IMR-90 (cell line): Measurements from ENCODE around the gene CAMKMT. TPM values are rescaled to one million over a fixed set of nuclear protein-coding genes. Genes with fewer than 3 reads are reported as not detected.

ENCODE experiments used
- ATAC-seq: fragments of 200-7000 bp; cut with Tn5 transposase; 2 replicates; pipeline ENCODE4 v1.9.1; 2020; ENCODE audit warnings: low read depth, mild to moderate bottlenecking, moderate library complexity
- BruUV-seq: library from RNA; stranded (reverse); fragments of 400-500 nt; replicated peaks from 2 replicates; lab custom pipeline; 2021; lab: Mats Ljungman, UMichigan
- CTCF ChIA-PET: fragments of 300-600 bp; formaldehyde crosslinking; extraction: SDS; loops from one replicate; lab custom pipeline; 2021; ENCODE audit warnings: antibody characterized with exemption; lab: Yijun Ruan, JAX
- POLR2A ChIA-PET: fragments of 300-600 bp; sonication (Branson Sonifier 250); formaldehyde crosslinking; loops from one replicate; lab custom pipeline; 2022; ENCODE audit warnings: antibody characterized with exemption; ENCODE audit not compliant: unreplicated experiment; lab: Charles Lee
- DNase-seq: peaks from one replicate; pipeline ENCODE4 v3.0.0; 2013
- H2AFZ ChIP-seq: replicated peaks from 2 replicates; pipeline ENCODE3; 2013; ENCODE audit warnings: low read length, mild to moderate bottlenecking; ENCODE audit not compliant: poor library complexity
- H2AK5ac ChIP-seq: 2 replicates; pipeline ENCODE4 v1.6.1; 2013; ENCODE audit warnings: low read depth, low read length, inconsistent platforms
- H2AK9ac ChIP-seq: replicated peaks from 2 replicates; pipeline ENCODE3; 2013; ENCODE audit warnings: mild to moderate bottlenecking, low read depth, low read length, moderate library complexity; ENCODE audit not compliant: poor library complexity
- H2BK120ac ChIP-seq: 2 replicates; pipeline ENCODE4 v1.6.1; 2013; ENCODE audit warnings: low read depth, low read length, inconsistent platforms
- H2BK15ac ChIP-seq: 3 replicates; pipeline ENCODE4 v1.6.1; 2013; ENCODE audit warnings: low read depth, low read length, inconsistent platforms
- H2BK20ac ChIP-seq: 2 replicates; pipeline ENCODE4 v1.6.1; 2013; ENCODE audit warnings: low read depth, mild to moderate bottlenecking, inconsistent platforms, low read length, moderate library complexity
- H2BK5ac ChIP-seq: 2 replicates; pipeline ENCODE4 v1.6.1; 2013; ENCODE audit warnings: mild to moderate bottlenecking, low read depth, low read length, inconsistent platforms; ENCODE audit not compliant: poor library complexity, severe bottlenecking
- H3K14ac ChIP-seq: replicated peaks from 2 replicates; pipeline ENCODE4 v1.6.1; 2013; ENCODE audit warnings: low read depth, low read length, inconsistent platforms
- H3K18ac ChIP-seq: 2 replicates; pipeline ENCODE4 v1.6.1; 2013; ENCODE audit warnings: low read depth, low read length, control low read depth
- H3K23ac ChIP-seq: 2 replicates; pipeline ENCODE4 v1.6.1; 2013; ENCODE audit warnings: low read depth, low read length, inconsistent platforms
- H3K27ac ChIP-seq: 2 replicates; pipeline ENCODE4 v1.5.1; 2013; ENCODE audit warnings: mild to moderate bottlenecking, control low read depth, low read length; ENCODE audit not compliant: insufficient read depth
- H3K27me3 ChIP-seq: 2 replicates; pipeline ENCODE4 v1.6.1; 2013; ENCODE audit warnings: low read length; ENCODE audit not compliant: control insufficient read depth, insufficient read depth
- H3K36me3 ChIP-seq: 2 replicates; pipeline ENCODE4 v1.6.1; 2013; ENCODE audit warnings: low read length, mixed read lengths; ENCODE audit not compliant: control insufficient read depth, insufficient read depth
- H3K4ac ChIP-seq: 2 replicates; pipeline ENCODE4 v1.6.1; 2013; ENCODE audit warnings: low read depth, low read length, inconsistent platforms
- H3K4me1 ChIP-seq: 2 replicates; pipeline ENCODE4 v1.6.1; 2013; ENCODE audit warnings: low read length, mixed read lengths; ENCODE audit not compliant: control insufficient read depth, insufficient read depth
- H3K4me2 ChIP-seq: 2 replicates; pipeline ENCODE4 v1.6.1; 2013; ENCODE audit warnings: low read depth, mild to moderate bottlenecking, control low read depth, low read length, moderate library complexity
- H3K4me3 ChIP-seq: 2 replicates; pipeline ENCODE4 v1.5.1; 2013; ENCODE audit warnings: low read depth, mild to moderate bottlenecking, control low read depth, low read length, moderate library complexity; ENCODE audit not compliant: insufficient read depth
- H3K56ac ChIP-seq: 2 replicates; pipeline ENCODE4 v1.6.1; 2013; ENCODE audit warnings: low read length, inconsistent platforms; ENCODE audit not compliant: insufficient read depth; ENCODE audit errors: extremely low read depth
- H3K79me1 ChIP-seq, 2 experiments: 2 replicates each; pipeline ENCODE4 v1.6.1; 2013; ENCODE audit warnings: low read length in 2 of 2, inconsistent platforms in 1 of 2, low read depth in 1 of 2
- H3K9ac ChIP-seq: 2 replicates; pipeline ENCODE4 v1.6.1; 2013; ENCODE audit warnings: low read depth, low read length, control low read depth
- H3K9me1 ChIP-seq: 2 replicates; pipeline ENCODE4 v1.6.1; 2013; ENCODE audit warnings: low read length, inconsistent platforms; ENCODE audit not compliant: insufficient read depth
- H3K9me3 ChIP-seq: 2 replicates; pipeline ENCODE4 v1.6.1; 2013; ENCODE audit warnings: low read length; ENCODE audit not compliant: control insufficient read depth, insufficient read depth
- H4K20me1 ChIP-seq: 2 replicates; pipeline ENCODE4 v1.6.1; 2013; ENCODE audit warnings: low read length, inconsistent platforms; ENCODE audit not compliant: insufficient read depth
- H4K5ac ChIP-seq: 2 replicates; pipeline ENCODE4 v1.6.1; 2013; ENCODE audit warnings: mild to moderate bottlenecking, low read depth, low read length, control low read depth
- H4K8ac ChIP-seq, 2 experiments: 2 replicates each; pipeline ENCODE4 v1.6.1; 2013; ENCODE audit warnings: low read depth in 2 of 2, low read length in 2 of 2, control low read depth in 1 of 2, inconsistent platforms in 1 of 2
- H4K91ac ChIP-seq: 2 replicates; pipeline ENCODE4 v1.6.1; 2013; ENCODE audit warnings: low read depth, low read length, inconsistent platforms; ENCODE audit not compliant: insufficient read depth
- SMC3 ChIP-seq: fragments of 150-350 bp; IDR thresholded peaks from 2 replicates; pipeline ENCODE4 v1.6.1; 2016; ENCODE audit warnings: low read depth, mild to moderate bottlenecking, antibody characterized with exemption, low read length, moderate library complexity
- WGBS, 2 experiments: methylation state at CpG; one replicate each; pipeline versions ENCODE4 v1.1.5 to v1.1.7; 2013; ENCODE audit warnings: missing lambda C conversion rate in 2 of 2; ENCODE audit not compliant: insufficient read length in 1 of 2; ENCODE audit errors: extremely low coverage in 2 of 2; 5-methylcytosine and 5-hydroxymethylcytosine counted together
- dilution Hi-C: fragments of 300-500 bp; cut with HindIII; formaldehyde crosslinking; loops from one replicate; pipeline ENCODE4 v1.14.3; 2018; ENCODE audit warnings: low sequenced_read_pairs; ENCODE audit not compliant: unreplicated experiment
- in situ Hi-C: fragments of 300-500 bp; cut with MboI; formaldehyde crosslinking; loops from 3 replicates; pipeline ENCODE4 v1.14.3; 2019; ENCODE audit warnings: low sequenced_read_pairs, inconsistent platforms, mixed read lengths
- intact Hi-C: fragments of 100-400 bp; cut with micrococcal nuclease; formaldehyde crosslinking; loops from 2 replicates; pipeline ENCODE4 v1.10.0; 2022
- polyA plus RNA-seq, 3 experiments: library from polyadenylated mRNA; depleted of rRNA; stranded (reverse); fragments of >200 nt; gene quantifications; 2 replicates each; pipeline ENCODE4 v1.2.3, GENCODE V29; 2012; ENCODE audit warnings: low replicate concordance in 1 of 3
- total RNA-seq: library from RNA; depleted of rRNA; stranded (reverse); fragments of >200 nt; gene quantifications from 2 replicates; pipeline ENCODE4 v1.2.3, GENCODE V29; 2012

The CAMKMT gene
- total and polyA plus RNA-seq, 2 of the 4 experiments (the other 2 are of a cell fraction) = 4.4 to 6.8 TPM

- H3K36me3 ChIP-seq = peaks cover 27% of the 10 kb centered on the region
- TF ChIP-seq SMC3 = no peak
- no peak overlapping the region for H2BK120ac ChIP-seq
- no peak overlapping the region for H2BK15ac ChIP-seq
- no peak overlapping the region for H2BK5ac ChIP-seq
- in situ Hi-C loops (no loop called here), intact Hi-C loops (no loop called here), dilution Hi-C loops (no loop called here)
- H2AK5ac ChIP-seq = no peak overlapping the region
- H3K9ac ChIP-seq = no peak overlapping the region
- no peak overlapping the region for H3K14ac ChIP-seq
- H3K4ac ChIP-seq = no peak overlapping the region
- BruUV-seq = no TSS peak
- H2AK9ac ChIP-seq = no peak overlapping the region
- no peak overlapping the region for H2AFZ ChIP-seq
- no peak overlapping the region for H3K27ac ChIP-seq
- peaks cover 8% of the 10 kb centered on the region for H3K4me1 ChIP-seq
- H4K20me1 ChIP-seq = peaks cover 3% of the 10 kb centered on the region; the same call in 1 of the 2 replicates
- H4K5ac ChIP-seq = no peak overlapping the region
- no peak for DNase-seq
- H2BK20ac ChIP-seq = no peak overlapping the region
- no peak overlapping the region for H3K56ac ChIP-seq
- ChIA-PET CTCF (interaction anchor here (0.8 kb wide), 1 partner anchor 20 kb away, joined by 4 read pairs; no protein-coding TSS in a partner anchor), POLR2A (no interaction called here)
- no peak overlapping the region for H3K4me2 ChIP-seq
- H3K18ac ChIP-seq = no peak overlapping the region
- no peaks in the 10 kb centered on the region; a peak in 2 of 4 replicates for H3K79me1 ChIP-seq
- 100% methylated on average over 1 of the region's 5 CpGs; no CpG with 5 or more reads in 1 of the 2 experiments for WGBS, 2 experiments
- H4K8ac ChIP-seq = no peak overlapping the region
- H3K9me1 ChIP-seq = no peaks in the 10 kb centered on the region; the same call in 1 of the 2 replicates
- no peaks in the 10 kb centered on the region for H3K9me3 ChIP-seq
- H3K23ac ChIP-seq = no peak overlapping the region
- no peak overlapping the region for H3K4me3 ChIP-seq
- H4K91ac ChIP-seq = no peak overlapping the region
- ATAC-seq = no peak
- no peaks in the 10 kb centered on the region for H3K27me3 ChIP-seq
Observed at GRCh38 chr2:44321360-44321759, 40.4 kb upstream of the CAMKMT start.
